Heart right ventricle (tissue), 16 donors: ENCODE results near the gene CD274. TPM values are rescaled to one million over a fixed set of nuclear protein-coding genes. Genes with fewer than 3 reads are reported as not detected.

ENCODE experiments used
- ATAC-seq, 8 donors: fragments of 200-7000 bp; cut with Tn5 transposase; one replicate each; pipeline ENCODE4 v1.9.1; 2020; ENCODE audit warnings: mild to moderate bottlenecking in 8 of 8, moderate library complexity in 8 of 8, moderate number of reproducible peaks in 1 of 8
- DNase-seq, 2 donors: peaks; one replicate each; pipeline ENCODE4 v3.0.0-alpha.2; 2020
- H3K27ac ChIP-seq, 10 donors: fragments of 200-600 bp; sonication (generic) in 2 of 10; one replicate each; pipeline versions ENCODE4 v1.5.0 to v1.8.0; 2020 to 2022; ENCODE audit warnings: mild to moderate bottlenecking in 3 of 10
- H3K27me3 ChIP-seq, 7 donors: fragments of 200-600 bp; one replicate each; pipeline ENCODE4 v1.8.0; 2021 to 2022; ENCODE audit warnings: mild to moderate bottlenecking in 2 of 7
- H3K36me3 ChIP-seq, 9 donors: fragments of 200-600 bp; sonication (generic) in 1 of 9; one replicate each; pipeline versions ENCODE4 v1.5.0 to v1.8.0; 2020 to 2022; ENCODE audit warnings: mild to moderate bottlenecking in 2 of 9
- H3K4me1 ChIP-seq, 9 donors: fragments of 200-600 bp; sonication (generic) in 1 of 9; one replicate each; pipeline versions ENCODE4 v1.5.0 to v1.8.0; 2020 to 2022; ENCODE audit warnings: mild to moderate bottlenecking in 4 of 9
- H3K4me3 ChIP-seq, 10 donors: fragments of 200-600 bp; sonication (generic) in 2 of 10; one replicate each; pipeline versions ENCODE4 v1.5.0 to v1.8.0; 2020 to 2022; ENCODE audit warnings: mild to moderate bottlenecking in 7 of 10, moderate library complexity in 2 of 10
- H3K9me3 ChIP-seq, 11 donors: fragments of 200-600 bp in 10 of 11; sonication (generic) in 2 of 11; one replicate each; pipeline versions ENCODE4 v1.5.0 to v1.8.0; 2013 to 2022; ENCODE audit warnings: mild to moderate bottlenecking in 2 of 11, control low read depth in 1 of 11, moderate library complexity in 1 of 11
- CTCF ChIP-seq, 9 donors: fragments of 200-600 bp; sonication (generic) in 2 of 9; IDR thresholded peaks; one replicate each; pipeline versions ENCODE4 v1.5.0 to v1.8.0; 2021 to 2022; ENCODE audit warnings: antibody characterized with exemption in 9 of 9, mild to moderate bottlenecking in 5 of 9, moderate library complexity in 1 of 9
- WGBS, 2 donors: extraction: QIAGEN DNeasy Blood & Tissue Kit; methylation state at CpG; one replicate each; pipeline ENCODE4 v1.1.7; 2013; ENCODE audit warnings: inconsistent platforms in 1 of 2; 5-methylcytosine and 5-hydroxymethylcytosine counted together
- intact Hi-C, 10 donors: fragments of 100-400 bp; cut with DNase I; formaldehyde crosslinking; loops; one replicate each; pipeline versions ENCODE4 v1.11.1 to v1.14.2; 2022
- polyA plus RNA-seq, 2 donors: library from polyadenylated mRNA; stranded (reverse); fragments of 200-250 nt; gene quantifications; one replicate each; pipeline ENCODE4 v1.2.3, GENCODE V29; 2013
- total RNA-seq, 10 donors: library from RNA; stranded (reverse); fragmentation: NEBNext Ultra II Directional in 3 of 10; extraction: Animal tissue kit (Norgen Biotek cat#: 25700) in 3 of 10; gene quantifications; one replicate each; pipeline versions ENCODE4 v1.2.1 to v1.2.4, GENCODE V29; 2021 to 2023
- donor health status: Arrhythmogenic right ventricular cardiomyopathy.
- donor health status: ischemic (EF 13 %, LVEDD 7.1; RV severe dilation, severe dysfunction).
- donor health status: healthy with polysubstance abuse.
- donor health status: DM: no; HTN: yes; CAD: no.
- donor health status: DM: no; HTN: no; CAD: no.
- donor health status: ischemic (EF 25% LVEDD 6.9; RV normal size, moderate dysfunction).
- donor health status: ischemic (EF 25% LVEDD 5.7; RV mildly dilated, moderate dysfunction).
- donor health status: healthy.
- donor health status: DM: yes; HTN: yes; CAD: no.
- donor health status: Ischemic cardiomyopathy.
- donor health status: ischemic (EF 35%, LVEDD 5.7; RV mildly dilated, moderate dysfunction).
- donor health status: nonischemic (EF 11% LVEDD 7.7; RV severe dilation, severe dysfunction).
- donor health status: DM: yes; HTN: yes; CAD: no.
- donor health status: PGD.
- donor health status: ischemic (EF 29% LVEDD 5.4; RV normal size, mild dysfunction).
- donor health status: nonischemic (EF 23%, LVEDD 6.1; RV moderate dilation, normal function).

CD274 gene
- total and polyA plus RNA-seq, 12 donors, result 4.5 to 44.0 (median 13.5) TPM

- WGBS, 2 donors, result 43 to 51% methylated on average over 15 of the region's 15 CpGs
- Histone ChIP-seq H3K27me3 (no peaks in the 10 kb centered on the region), H3K27ac (peak overlapping the region; percentile 38 to 91 (median 87)), H3K36me3 (no peaks in the 10 kb centered on the region), H3K9me3 (no peaks in the 10 kb centered on the region), H3K4me1 (peaks cover 3 to 70% (median 28%) of the 10 kb centered on the region in 9 donors), H3K4me3 (peak overlapping the region; percentile 29 to 80 (median 64))
- ATAC-seq (peak in 3 of 8 donors; percentile 3 to 24 (median 16)), DNase-seq (no peak)
- intact Hi-C loops, result loop anchor here in 8 of 10 donors (1.0 to 10.0 kb wide), 12 partner anchors 11 to 685 kb away; partner anchors contain the start of genes INSL6 (in 1 of the 8) and PDCD1LG2 (in 1 of the 8)
- no peak for TF ChIP-seq CTCF (IDR thresholded peaks at IDR 0.05)
Measured at GRCh38 chr9:5449521-5450358, 602 bp upstream of the CD274 start.

GRCh38 chr9:5452286-5452609 is 1.9 kb downstream of the CD274 start:
- Histone ChIP-seq H3K4me1 (peaks cover 3 to 69% (median 33%) of the 10 kb centered on the region in 9 donors), H3K36me3 (peaks cover 0 to 7% (median 0%) of the 10 kb centered on the region in 9 donors), H3K27ac (peak overlapping the region in 7 of 10 donors; percentile 2 to 91 (median 56)), H3K4me3 (peak overlapping the region in 1 of 10 donors; percentile 64), H3K27me3 (no peaks in the 10 kb centered on the region), H3K9me3 (no peaks in the 10 kb centered on the region)
- intact Hi-C loops, result loop anchor here in 5 of 10 donors (2.0 to 10.0 kb wide), 5 partner anchors 49 to 135 kb away; partner anchors contain the start of gene PDCD1LG2 (in 1 of the 5)
- whole genome bisulfite sequencing, 2 donors, result 95% methylated on average over 1 of the region's 1 CpG
- ATAC-seq (no peak), DNase-seq (no peak)
- no peak for TF ChIP-seq CTCF (IDR thresholded peaks at IDR 0.05)

GRCh38 chr9:5453004-5453403 is 2.7 kb downstream of the CD274 start:
- Histone ChIP-seq H3K36me3 (peaks cover 0 to 14% (median 0%) of the 10 kb centered on the region in 9 donors), H3K27me3 (no peaks in the 10 kb centered on the region), H3K9me3 (no peaks in the 10 kb centered on the region), H3K4me1 (peaks cover 3 to 69% (median 33%) of the 10 kb centered on the region in 9 donors), H3K27ac (peak overlapping the region in 8 of 10 donors; percentile 11 to 87 (median 46)), H3K4me3 (no peak overlapping the region)
- intact Hi-C loops, result loop anchor here in 5 of 10 donors (2.0 to 10.0 kb wide), 5 partner anchors 48 to 134 kb away; partner anchors contain the start of gene PDCD1LG2 (in 1 of the 5)
- TF ChIP-seq CTCF (IDR thresholded peaks at IDR 0.05), result no peak
- DNase-seq (no peak), ATAC-seq (no peak)
- 65 to 74% methylated on average over 2 of the region's 2 CpGs for WGBS, 2 donors

- H3K36me3 ChIP-seq, result peaks cover 0 to 21% (median 0%) of the 10 kb centered on the region in 9 donors
- no peak for TF ChIP-seq CTCF (IDR thresholded peaks at IDR 0.05)
- peak overlapping the region in 8 of 10 donors; percentile 11 to 87 (median 46) for H3K27ac ChIP-seq
- no peaks in the 10 kb centered on the region for H3K27me3 ChIP-seq
- H3K4me3 ChIP-seq, result no peak overlapping the region
- intact Hi-C loops, result loop anchor here in 5 of 10 donors (2.0 to 10.0 kb wide), 5 partner anchors 47 to 134 kb away; partner anchors contain the start of gene PDCD1LG2 (in 1 of the 5)
- 18 to 49% methylated on average over 2 of the region's 2 CpGs for WGBS, 2 donors
- H3K9me3 ChIP-seq, result no peaks in the 10 kb centered on the region
- DNase-seq, result no peak
- peaks cover 3 to 72% (median 33%) of the 10 kb centered on the region in 9 donors for H3K4me1 ChIP-seq
- ATAC-seq, result peak in 3 of 8 donors; percentile 30 to 55 (median 50)
Measured at GRCh38 chr9:5453673-5454072, 3.3 kb downstream of the CD274 start.
